ENCODE data around the gene ANKRD27.

ANKRD27 gene

DNA sequence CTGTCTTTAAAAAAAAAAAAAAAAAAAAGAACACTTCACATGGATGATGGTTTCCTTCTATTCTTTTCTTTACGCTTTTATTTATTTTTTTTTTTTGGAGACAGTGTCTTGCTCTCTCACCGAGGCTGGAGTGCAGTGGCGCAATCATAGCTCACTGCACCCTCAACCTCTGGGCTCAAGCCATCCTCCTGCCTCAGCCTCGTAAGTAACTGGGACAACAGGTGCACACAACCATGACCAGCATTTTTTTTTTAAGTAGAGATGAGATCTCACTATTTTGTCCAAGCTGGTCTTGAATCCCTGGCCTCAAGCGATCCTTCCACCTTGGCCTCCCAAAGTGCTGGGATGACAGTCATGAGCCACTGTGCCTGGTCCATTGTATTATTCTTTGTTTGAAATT, 24.3 kb downstream of the ANKRD27 start:
- DNase-seq = no peak

DNA sequence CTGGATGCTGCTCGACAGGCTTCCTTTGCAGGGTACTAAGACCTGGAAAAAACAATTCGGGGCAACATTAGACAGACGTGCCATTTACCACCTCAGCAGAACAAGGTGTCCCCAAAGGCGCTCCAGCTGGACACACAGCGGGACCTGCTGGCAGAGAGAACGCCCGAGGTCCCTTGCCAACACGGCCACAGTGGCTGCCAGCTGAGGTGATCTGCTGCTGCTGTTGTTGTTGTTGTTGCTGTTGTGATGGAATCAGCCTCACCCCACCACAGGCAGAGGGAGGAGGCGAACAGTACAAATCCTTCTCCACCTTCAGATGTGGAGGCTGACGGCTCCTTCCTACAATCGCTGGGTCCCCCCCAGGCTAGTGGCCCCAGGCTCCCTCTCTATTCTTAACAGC, 25.2 kb downstream of the ANKRD27 start:
- DNase-seq = no peak

- no peak for DNase-seq
Measured at GRCh38 chr19:32647361-32647760, 27.6 kb downstream of the ANKRD27 start.

GRCh38 chr19:32646556-32646955, 28.4 kb downstream of the ANKRD27 start:
- DNase-seq = no peak

DNA sequence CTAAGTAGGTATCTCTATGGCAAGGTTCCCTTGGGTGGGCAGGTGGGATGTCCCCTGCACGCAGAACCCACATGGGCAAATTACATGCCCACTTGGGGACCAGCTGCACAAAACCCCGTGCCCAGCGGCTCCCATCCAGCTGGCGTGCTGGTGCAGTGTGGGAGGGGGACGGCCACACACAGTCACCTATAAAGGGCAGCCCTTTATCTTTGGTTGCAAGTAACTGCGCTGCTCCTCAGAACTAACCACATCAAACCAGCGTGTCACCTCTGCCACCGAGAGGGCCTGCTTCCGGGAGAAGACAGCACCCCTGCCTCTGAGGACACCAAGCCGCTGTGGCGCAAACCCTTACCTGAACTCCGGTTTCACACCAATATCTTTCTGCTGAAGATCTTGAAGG, 32.2 kb downstream of the ANKRD27 start:
- no peak for DNase-seq

DNA sequence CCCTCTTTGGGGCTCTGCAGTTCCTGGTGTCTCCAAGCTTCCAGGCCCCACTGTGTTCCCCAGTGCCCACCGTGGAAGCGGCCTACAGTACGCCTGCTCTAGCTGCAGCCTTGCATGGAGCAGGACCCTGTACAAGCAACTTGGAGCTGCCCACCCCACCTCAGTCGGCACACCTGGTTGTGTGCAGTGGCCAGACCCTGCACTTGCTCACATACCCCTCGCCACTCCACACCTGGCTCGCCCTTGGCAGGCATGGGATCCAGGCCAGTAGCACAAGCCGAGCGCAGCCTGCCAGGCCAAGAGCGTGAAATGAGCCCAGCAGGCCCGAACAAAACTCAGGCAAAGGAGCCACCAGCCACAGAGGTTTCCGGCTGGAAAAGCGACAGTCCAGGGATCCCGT, 36.4 kb downstream of the ANKRD27 start:
- DNase-seq = no peak

GRCh38 chr19:32637480-32637879, 37.5 kb downstream of the ANKRD27 start:
- DNase-seq = no peak

DNA sequence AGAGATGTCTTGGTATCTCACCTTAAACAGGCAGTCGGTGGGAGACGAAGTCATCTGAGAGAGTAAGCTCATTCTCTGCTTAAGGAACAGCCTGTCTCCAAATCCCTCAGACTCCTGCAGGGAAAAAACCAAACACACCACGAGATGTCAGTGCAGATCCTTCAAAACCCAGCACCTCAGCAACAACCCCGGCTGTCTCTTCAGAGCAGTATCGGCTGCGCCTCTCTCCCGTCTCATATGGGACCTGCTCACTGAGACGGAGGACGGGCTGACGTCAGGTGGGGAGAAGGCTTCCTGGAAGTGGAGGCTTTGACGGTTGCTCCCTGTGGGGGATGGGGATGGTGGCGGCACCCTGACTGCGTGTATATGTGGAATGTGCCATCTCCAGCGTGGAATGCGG, 43.6 kb downstream of the ANKRD27 start:
- no peak for DNase-seq

- DNase-seq = no peak
Measured at GRCh38 chr19:32630338-32630737, 44.6 kb downstream of the ANKRD27 start.

DNA sequence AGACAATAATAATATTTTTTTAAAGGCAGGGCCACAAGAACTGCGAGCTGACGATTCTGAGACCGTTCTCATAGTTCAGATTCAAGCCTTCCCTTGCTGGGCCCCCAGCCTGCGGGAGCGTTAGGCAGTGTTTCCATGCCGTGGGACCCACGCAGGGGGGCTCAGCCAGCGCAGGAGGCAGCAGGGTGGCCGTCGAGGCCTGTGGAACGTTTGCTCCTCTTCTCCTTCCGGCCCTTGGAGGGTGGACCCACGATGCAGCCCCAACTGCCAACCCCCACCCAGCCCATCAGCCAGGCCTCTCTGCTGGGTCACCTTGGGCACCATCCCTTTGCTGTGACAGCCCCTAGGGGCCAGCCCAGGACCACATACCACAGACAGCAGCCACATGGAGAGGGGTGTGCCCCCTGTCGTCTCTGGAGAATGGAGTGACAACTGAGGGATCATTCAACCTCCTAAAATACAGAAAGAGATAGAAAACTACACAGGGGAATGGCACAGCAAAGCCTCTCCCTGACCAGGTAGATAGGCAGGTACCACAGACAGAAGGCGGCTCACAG, 47.2 kb downstream of the ANKRD27 start:
- no peak for DNase-seq

DNA sequence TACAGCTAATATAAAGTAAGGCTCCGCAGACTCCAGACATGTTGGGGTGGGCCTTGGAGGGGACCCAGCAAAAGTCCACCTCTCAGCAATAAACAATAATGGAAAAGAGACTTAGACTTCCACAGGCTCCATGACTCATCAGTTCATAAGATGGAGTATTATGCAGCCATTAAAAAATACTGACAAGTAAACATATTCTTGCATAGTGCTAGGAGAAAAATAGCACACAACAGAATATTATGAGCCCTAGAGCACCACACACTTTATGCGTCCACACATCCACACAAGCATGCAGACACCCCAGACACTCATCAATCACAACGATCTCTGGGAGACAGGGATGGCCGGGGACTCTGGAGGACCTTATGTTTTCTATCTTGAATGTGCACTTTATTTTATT, 48.0 kb downstream of the ANKRD27 start:
- DNase-seq = no peak

DNA sequence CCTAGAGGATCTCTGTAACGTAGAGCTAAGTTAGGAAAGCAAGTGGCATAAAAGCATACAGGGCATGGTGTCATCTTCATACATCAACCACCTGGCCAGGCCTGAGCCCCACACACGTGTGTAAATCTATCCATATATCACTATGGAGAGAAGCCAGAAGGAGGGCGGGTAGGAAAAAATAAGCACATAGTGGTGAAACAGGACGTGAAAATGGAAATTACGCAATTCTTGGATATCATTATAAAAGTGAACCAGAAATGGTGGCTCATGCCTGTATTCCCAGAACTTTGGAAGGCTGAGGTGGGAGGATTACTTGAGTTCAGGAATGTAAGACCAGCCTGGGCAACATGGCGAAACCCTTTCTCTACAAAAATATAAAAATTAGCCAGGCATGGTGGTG, 50.6 kb downstream of the ANKRD27 start:
- DNase-seq = no peak

DNA sequence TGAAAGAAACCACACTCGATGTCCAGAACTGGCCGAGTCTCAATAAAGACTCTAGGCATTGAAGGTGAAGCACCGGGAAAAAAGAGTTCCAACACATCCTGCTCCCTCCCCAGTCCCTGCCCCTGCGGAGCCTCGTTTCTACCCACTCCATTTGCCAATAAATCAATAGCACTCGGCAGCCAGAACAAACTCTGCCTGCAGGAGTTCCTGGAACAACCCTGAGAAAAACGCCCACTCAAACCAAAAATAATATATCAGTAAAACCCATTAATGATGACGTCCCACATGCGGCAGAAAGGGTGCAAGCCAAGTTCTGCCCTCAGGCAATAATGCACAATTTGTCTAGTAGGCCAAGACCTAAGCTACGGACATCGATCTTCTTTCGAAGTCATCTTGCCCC, 53.0 kb downstream of the ANKRD27 start:
- DNase-seq = no peak

DNA sequence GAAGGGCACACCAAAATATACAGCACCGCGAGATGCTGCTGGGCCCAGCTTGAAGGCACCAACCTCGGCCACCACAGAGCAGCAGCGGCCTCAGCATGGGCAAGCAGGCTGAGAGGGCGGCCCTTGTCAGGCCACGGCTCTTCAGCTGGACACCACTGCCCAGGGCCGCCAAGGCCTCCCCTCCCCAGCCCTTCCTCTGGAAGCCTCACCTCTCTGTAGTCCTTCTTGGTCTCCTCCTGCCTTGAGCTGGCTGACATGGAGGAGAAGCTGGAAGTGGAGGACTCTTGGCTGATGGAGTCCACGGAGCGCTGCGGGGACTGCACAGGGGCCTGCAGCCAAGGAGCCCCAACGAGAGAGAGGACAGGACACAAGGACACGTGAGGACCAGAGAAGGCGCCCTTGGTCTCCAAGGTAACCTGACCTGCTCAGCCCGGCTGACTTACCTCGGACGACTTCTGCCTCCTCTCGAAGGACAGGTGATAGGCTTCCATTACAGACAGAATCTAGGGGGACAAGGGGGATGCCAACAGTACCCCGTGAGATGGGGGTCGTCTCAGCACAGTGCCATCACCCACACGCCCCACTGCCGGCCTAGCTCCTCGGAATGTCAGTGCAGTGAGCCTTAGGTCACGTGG, 55.8 kb downstream of the ANKRD27 start:
- no peak for DNase-seq

- no peak for DNase-seq
Measured at GRCh38 chr19:32615569-32615968, 59.4 kb downstream of the ANKRD27 start.

DNA sequence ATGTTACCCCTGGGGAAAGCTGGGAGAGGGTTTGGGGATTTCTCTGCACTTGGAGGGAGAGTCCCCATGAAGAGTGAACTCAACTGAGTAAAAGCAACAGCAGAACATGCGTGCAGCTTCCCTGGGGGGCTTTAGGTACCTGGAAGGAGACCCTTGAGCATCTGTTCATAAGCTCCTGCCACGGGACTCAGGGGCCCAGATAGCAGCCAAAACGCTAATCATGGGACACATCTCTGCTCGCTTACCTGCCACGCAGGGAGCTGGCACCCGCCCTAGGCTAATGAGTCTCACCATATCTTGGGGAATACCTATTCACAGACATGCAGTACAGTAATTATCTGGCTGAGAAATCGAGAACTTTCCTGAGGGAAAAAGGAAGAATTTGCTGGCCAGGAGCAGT, 60.1 kb downstream of the ANKRD27 start:
- DNase-seq = no peak

DNA sequence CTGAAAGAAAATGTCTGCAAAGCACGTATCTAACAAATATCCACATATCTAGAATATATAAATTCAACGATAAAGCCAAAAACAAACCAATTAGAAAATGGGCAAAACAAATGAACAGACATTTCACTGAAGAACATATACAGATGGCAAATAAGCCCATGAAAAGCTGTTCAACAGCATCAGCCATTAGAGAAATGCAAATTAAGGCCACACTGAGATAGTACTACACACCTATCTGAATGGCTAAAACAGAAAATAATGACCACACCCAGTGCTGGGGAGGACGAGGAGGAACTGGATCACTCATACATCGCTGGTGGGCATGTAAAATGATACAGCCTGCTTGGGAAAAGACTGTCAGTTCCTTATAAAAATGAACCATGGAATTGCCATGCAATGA, 62.0 kb downstream of the ANKRD27 start:
- no peak for DNase-seq

GRCh38 chr19:32611161-32611560, 63.8 kb downstream of the ANKRD27 start:
- DNase-seq = no peak

- DNase-seq = no peak
Measured at GRCh38 chr19:32607479-32607878, 67.5 kb downstream of the ANKRD27 start.

DNA sequence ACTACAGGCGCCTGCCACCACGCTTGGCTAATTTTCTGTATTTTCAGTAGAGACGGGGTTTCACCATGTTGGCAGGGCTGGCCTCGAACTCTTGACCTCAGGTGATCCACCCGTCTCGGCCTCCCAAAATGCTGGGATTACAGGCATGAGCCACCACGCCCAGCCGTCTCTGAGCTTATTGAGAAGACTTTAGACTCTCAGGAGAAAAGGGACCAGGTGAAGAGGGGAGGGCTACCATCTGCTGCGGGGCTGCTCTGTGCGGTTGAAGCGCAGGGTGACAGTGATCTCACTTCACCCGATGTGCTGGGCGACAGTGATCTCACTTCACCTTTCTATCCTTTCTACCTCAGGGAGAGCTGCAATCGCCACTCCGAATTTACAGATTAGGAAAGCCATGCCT, 68.7 kb downstream of the ANKRD27 start:
- DNase-seq = no peak

DNA sequence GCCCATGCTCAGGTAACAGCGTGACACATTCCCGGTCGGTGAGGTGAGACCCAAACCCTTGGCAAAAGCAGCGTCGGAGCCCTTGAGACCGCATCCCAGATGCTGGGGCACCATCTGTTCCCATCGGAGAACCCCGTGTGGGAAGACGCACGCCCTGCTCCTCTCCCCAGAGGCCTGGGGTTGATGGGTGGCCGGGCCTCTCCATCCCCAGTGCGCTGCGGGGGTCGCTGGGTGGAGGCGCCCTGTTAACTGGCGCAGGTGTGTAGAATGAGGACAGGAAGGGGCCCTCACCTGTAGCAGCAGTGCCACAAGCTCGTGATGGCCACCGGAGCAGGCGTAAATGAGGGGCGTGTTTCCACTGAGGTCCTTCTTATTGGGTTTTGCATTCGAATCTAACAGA, 69.4 kb downstream of the ANKRD27 start:
- DNase-seq = no peak

DNA sequence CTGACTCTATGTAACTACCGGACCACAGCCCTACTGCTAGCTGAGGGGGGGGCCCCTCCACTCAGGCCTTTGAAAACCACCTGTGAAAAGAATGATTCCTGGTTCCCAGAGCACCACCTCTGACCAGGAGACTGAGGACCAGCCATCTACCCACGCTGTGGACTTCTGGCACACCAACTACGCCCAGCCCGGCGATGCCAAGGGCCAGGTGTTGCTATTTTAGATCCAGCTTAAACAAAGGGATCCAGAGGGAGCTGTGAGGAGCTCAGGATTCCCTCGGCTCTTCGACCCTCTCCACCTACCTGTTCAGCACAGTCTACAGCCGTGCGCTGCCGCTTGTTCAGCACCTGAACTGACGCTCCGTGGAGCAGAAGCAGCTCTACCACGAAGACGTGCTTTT, 71.0 kb downstream of the ANKRD27 start:
- no peak for DNase-seq

DNA sequence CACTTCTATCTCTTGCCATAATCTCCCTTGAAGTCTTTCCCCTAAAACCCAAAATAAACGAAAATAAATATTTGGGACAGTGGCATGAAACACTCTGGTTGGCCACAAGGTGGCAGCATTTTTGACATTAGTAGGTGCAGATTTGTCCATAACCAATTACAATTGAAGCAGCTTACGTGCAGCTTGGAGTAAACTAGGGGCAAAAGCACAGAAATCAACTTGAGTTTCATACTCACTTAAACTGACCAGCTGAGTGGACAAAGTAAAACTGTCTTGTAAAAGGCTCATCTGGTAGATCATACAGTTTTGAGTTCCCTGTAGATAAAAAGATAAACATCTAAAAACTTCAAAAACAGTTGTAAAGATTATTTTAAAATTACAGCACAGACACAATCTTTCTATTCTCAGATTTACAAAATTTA, 75.2 kb downstream of the ANKRD27 start:
- DNase-seq = peak; percentile 5

GRCh38 chr19:32599258-32599657, 75.7 kb downstream of the ANKRD27 start:
- no peak for DNase-seq

- no peak for DNase-seq
Measured at GRCh38 chr19:32598022-32598421, 77.0 kb downstream of the ANKRD27 start.
